Measurements from ENCODE around the gene LHX1.

DNA sequence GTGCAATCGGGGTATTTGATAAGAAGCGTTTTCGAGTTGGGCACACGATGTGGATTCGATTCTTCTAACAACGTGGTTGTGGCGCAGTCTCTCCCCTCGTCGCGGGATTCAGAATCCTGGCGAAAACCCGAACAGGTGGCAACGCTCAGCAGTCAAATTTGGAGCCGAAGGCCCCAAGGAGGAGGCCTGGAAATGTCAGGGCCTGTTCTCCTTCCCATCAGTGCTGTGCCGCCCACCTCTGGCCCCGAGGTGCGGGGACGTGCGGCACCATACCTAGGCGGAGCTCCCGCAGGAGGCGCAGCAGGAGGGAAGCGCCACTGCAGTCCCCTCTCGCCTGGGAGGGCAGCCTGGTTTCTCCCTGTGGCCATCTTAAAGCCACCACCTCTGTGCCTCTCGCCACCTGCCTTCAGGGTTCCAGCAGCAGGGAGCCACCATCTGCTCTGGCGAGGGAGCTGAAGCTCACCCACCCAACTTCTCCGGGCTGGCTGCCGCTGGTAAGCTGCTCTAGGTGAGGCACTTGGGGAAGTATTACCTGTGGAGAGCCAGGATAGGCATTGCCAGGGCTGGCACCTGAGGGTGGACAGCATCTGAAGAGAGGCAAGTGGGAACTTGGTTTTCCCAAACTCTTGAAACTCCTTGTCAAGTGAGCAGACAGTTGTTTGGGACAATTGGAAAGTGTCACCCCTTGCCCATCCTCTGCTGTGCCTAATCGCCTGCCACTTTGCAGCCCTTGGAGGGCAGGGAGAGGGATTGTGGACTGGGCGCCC, 8.9 kb downstream of the LHX1 start:
- TF ChIP-seq ZNF629 (tag by site-specific recombination; IDR thresholded peaks at IDR 0.05) = no peak
- TF ChIP-seq, protein P1, sequence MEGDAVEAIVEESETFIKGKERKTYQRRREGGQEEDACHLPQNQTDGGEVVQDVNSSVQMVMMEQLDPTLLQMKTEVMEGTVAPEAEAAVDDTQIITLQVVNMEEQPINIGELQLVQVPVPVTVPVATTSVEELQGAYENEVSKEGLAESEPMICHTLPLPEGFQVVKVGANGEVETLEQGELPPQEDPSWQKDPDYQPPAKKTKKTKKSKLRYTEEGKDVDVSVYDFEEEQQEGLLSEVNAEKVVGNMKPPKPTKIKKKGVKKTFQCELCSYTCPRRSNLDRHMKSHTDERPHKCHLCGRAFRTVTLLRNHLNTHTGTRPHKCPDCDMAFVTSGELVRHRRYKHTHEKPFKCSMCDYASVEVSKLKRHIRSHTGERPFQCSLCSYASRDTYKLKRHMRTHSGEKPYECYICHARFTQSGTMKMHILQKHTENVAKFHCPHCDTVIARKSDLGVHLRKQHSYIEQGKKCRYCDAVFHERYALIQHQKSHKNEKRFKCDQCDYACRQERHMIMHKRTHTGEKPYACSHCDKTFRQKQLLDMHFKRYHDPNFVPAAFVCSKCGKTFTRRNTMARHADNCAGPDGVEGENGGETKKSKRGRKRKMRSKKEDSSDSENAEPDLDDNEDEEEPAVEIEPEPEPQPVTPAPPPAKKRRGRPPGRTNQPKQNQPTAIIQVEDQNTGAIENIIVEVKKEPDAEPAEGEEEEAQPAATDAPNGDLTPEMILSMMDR (tag by site-specific recombination; IDR thresholded peaks at IDR 0.05) = no peak
- TF ChIP-seq, protein P2, sequence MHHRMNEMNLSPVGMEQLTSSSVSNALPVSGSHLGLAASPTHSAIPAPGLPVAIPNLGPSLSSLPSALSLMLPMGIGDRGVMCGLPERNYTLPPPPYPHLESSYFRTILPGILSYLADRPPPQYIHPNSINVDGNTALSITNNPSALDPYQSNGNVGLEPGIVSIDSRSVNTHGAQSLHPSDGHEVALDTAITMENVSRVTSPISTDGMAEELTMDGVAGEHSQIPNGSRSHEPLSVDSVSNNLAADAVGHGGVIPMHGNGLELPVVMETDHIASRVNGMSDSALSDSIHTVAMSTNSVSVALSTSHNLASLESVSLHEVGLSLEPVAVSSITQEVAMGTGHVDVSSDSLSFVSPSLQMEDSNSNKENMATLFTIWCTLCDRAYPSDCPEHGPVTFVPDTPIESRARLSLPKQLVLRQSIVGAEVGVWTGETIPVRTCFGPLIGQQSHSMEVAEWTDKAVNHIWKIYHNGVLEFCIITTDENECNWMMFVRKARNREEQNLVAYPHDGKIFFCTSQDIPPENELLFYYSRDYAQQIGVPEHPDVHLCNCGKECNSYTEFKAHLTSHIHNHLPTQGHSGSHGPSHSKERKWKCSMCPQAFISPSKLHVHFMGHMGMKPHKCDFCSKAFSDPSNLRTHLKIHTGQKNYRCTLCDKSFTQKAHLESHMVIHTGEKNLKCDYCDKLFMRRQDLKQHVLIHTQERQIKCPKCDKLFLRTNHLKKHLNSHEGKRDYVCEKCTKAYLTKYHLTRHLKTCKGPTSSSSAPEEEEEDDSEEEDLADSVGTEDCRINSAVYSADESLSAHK (tag by site-specific recombination; IDR thresholded peaks at IDR 0.05) = no peak

Measured in HEK293 (cell line).